SK-N-MC (cell line): ENCODE results near the gene REEP3.

Experiments used
- EZH2 ChIP-seq: fragments of 200-600 bp; sonication (generic); IDR thresholded peaks from one replicate; pipeline ENCODE4 v1.6.1; 2017; ENCODE audit warnings: antibody characterized with exemption
- POLR2AphosphoS5 ChIP-seq: IDR thresholded peaks from 2 replicates; pipeline ENCODE4 v1.6.1; 2012; ENCODE audit warnings: mild to moderate bottlenecking, low read depth, low read length, borderline replicate concordance

GRCh38 chr10:63544418-63544817, 23.2 kb downstream of the REEP3 start:
- TF ChIP-seq POLR2AphosphoS5, result no peak
- no peak for TF ChIP-seq EZH2
